A673 (cell line): ENCODE data around the gene GIT2. TPM values are rescaled to one million over a fixed set of nuclear protein-coding genes. Genes with fewer than 3 reads are reported as not detected.

Experiments used
- BruUV-seq: library from RNA; stranded (reverse); fragments of 400-500 nt; replicated peaks from 2 replicates; lab custom pipeline; 2021; lab: Mats Ljungman, UMichigan
- CTCF ChIA-PET: fragments of 300-600 bp; sonication (Branson Sonifier 250); formaldehyde crosslinking; loops from one replicate; lab custom pipeline; 2022; ENCODE audit warnings: antibody characterized with exemption; lab: Charles Lee
- POLR2A ChIA-PET: fragments of 300-600 bp; sonication (Branson Sonifier 250); formaldehyde crosslinking; loops from one replicate; lab custom pipeline; 2022; ENCODE audit warnings: antibody characterized with exemption; ENCODE audit not compliant: low non-redundant PET; lab: Charles Lee
- DNase-seq: peaks from one replicate; pipeline ENCODE4 v3.0.0-alpha.2; 2015; ENCODE audit warnings: low spot score
- H3K27ac ChIP-seq: fragments of 200-600 bp; sonication (generic); 2 replicates; pipeline ENCODE4 v1.5.1; 2016; ENCODE audit warnings: mixed run types, low read depth, mild to moderate bottlenecking, mixed read lengths, antibody characterized with exemption, low read length; ENCODE audit not compliant: poor library complexity, severe bottlenecking
- H3K27me3 ChIP-seq: fragments of 200-600 bp; sonication (generic); replicated peaks from 2 replicates; pipeline ENCODE4 v1.6.1; 2017; ENCODE audit warnings: mixed run types, low read depth, mild to moderate bottlenecking, mixed read lengths, antibody characterized with exemption, low read length; ENCODE audit not compliant: insufficient read depth, poor library complexity
- H3K36me3 ChIP-seq: fragments of 200-600 bp; sonication (generic); 2 replicates; pipeline ENCODE4 v1.6.1; 2016; ENCODE audit warnings: mixed run types, mild to moderate bottlenecking, mixed read lengths, antibody characterized with exemption, low read length; ENCODE audit not compliant: insufficient read depth, poor library complexity, severe bottlenecking
- H3K4me1 ChIP-seq: fragments of 200-600 bp; sonication (generic); 2 replicates; pipeline ENCODE4 v1.6.1; 2017; ENCODE audit warnings: mixed run types, mild to moderate bottlenecking, mixed read lengths, antibody characterized with exemption, low read length; ENCODE audit not compliant: insufficient read depth, poor library complexity, severe bottlenecking
- H3K4me3 ChIP-seq: fragments of 200-600 bp; sonication (generic); 2 replicates; pipeline ENCODE4 v1.5.1; 2016; ENCODE audit warnings: low read depth, mixed run types, mild to moderate bottlenecking, mixed read lengths, low read length; ENCODE audit not compliant: poor library complexity, severe bottlenecking
- H3K9me3 ChIP-seq: fragments of 200-600 bp; sonication (generic); 2 replicates; pipeline ENCODE4 v1.6.1; 2016; ENCODE audit warnings: mixed run types, low read depth, mild to moderate bottlenecking, mixed read lengths, antibody characterized with exemption, low read length; ENCODE audit not compliant: poor library complexity, severe bottlenecking
- EZH2 ChIP-seq: fragments of 200-600 bp; sonication (generic); IDR thresholded peaks from 2 replicates; pipeline ENCODE4 v1.6.1; 2017; ENCODE audit warnings: borderline replicate concordance, low read depth, mild to moderate bottlenecking, mixed read lengths, antibody characterized with exemption, low read length; ENCODE audit not compliant: poor library complexity, severe bottlenecking
- intact Hi-C: fragments of 100-400 bp; cut with micrococcal nuclease; formaldehyde crosslinking; loops from one replicate; pipeline ENCODE4 v1.10.0; 2022; ENCODE audit not compliant: unreplicated experiment
- total RNA-seq: library from RNA; stranded (reverse); gene quantifications from 2 replicates; pipeline ENCODE4 v1.2.3, GENCODE V29; 2021
- TF ChIP-seq, protein P1 (sequence below): fragments of 300-800, 200-600 bp; sonication (generic); conservative IDR thresholded peaks from 2 replicates; pipeline ENCODE4 v1.5.1; 2017; ENCODE audit warnings: low read depth, mild to moderate bottlenecking, antibody characterized with exemption, low read length, moderate library complexity, mixed read lengths

The GIT2 gene
- total RNA-seq, 1 experiment from 2014 or later = 48.1 TPM

GRCh38 chr12:109926016-109926415 lies 70.2 kb downstream of the GIT2 start:
- no TSS peak for BruUV-seq
- H3K9me3 ChIP-seq = no peaks in the 10 kb centered on the region
- no peak for DNase-seq
- TF ChIP-seq, protein P1, sequence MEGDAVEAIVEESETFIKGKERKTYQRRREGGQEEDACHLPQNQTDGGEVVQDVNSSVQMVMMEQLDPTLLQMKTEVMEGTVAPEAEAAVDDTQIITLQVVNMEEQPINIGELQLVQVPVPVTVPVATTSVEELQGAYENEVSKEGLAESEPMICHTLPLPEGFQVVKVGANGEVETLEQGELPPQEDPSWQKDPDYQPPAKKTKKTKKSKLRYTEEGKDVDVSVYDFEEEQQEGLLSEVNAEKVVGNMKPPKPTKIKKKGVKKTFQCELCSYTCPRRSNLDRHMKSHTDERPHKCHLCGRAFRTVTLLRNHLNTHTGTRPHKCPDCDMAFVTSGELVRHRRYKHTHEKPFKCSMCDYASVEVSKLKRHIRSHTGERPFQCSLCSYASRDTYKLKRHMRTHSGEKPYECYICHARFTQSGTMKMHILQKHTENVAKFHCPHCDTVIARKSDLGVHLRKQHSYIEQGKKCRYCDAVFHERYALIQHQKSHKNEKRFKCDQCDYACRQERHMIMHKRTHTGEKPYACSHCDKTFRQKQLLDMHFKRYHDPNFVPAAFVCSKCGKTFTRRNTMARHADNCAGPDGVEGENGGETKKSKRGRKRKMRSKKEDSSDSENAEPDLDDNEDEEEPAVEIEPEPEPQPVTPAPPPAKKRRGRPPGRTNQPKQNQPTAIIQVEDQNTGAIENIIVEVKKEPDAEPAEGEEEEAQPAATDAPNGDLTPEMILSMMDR = no peak
- TF ChIP-seq EZH2 = no peak
- no peaks in the 10 kb centered on the region for H3K27me3 ChIP-seq
- H3K4me1 ChIP-seq = no peaks in the 10 kb centered on the region
- CTCF ChIA-PET = interaction anchor here (1.5 kb wide), 1 partner anchor 73 kb away, joined by 4 read pairs; no protein-coding TSS in a partner anchor
- intact Hi-C loops = no loop called here
- no peaks in the 10 kb centered on the region for H3K36me3 ChIP-seq
- no peak overlapping the region for H3K27ac ChIP-seq
- POLR2A ChIA-PET = no interaction called here
- no peak overlapping the region for H3K4me3 ChIP-seq

DNA sequence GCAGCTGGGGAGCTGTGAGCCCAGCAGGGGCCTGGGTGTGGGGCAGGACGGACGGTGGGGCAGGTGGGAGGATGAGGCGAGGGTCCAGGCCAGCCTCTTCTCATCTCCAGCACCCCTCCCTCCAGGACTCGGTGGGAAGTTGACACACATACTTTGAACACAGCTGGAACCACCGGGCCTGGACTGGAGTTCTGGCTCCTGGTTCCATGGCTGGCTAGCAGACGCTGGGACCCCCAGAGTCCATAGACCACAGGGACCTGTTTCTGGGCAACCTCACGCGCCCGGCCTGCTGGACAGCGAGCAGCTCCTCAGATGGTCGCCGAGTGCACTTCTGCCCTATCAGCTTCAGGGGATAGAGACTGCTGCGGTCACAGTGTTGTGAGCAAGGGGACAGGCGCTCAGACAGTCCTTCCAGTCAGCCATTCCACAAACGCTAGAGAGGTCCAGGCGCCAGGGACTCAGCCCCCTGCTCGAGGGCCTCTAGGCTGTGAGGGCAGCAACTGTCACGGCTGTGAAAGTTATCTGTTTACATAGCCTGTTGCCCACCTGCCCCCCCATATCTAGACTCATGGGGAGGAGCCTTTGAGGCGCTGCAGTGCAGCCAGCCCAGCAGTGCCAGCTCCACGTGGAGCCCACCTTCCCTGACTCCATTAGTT lies 70.9 kb downstream of the GIT2 start:
- no peaks in the 10 kb centered on the region for H3K9me3 ChIP-seq
- TF ChIP-seq EZH2 = no peak
- TF ChIP-seq, protein P1 = no peak
- H3K27ac ChIP-seq = no peak overlapping the region
- no TSS peak for BruUV-seq
- H3K4me3 ChIP-seq = no peak overlapping the region
- no peaks in the 10 kb centered on the region for H3K36me3 ChIP-seq
- DNase-seq = no peak
- no peaks in the 10 kb centered on the region for H3K27me3 ChIP-seq
- intact Hi-C loops = no loop called here
- no peaks in the 10 kb centered on the region for H3K4me1 ChIP-seq
- CTCF ChIA-PET = no interaction called here
- POLR2A ChIA-PET = no interaction called here

DNA sequence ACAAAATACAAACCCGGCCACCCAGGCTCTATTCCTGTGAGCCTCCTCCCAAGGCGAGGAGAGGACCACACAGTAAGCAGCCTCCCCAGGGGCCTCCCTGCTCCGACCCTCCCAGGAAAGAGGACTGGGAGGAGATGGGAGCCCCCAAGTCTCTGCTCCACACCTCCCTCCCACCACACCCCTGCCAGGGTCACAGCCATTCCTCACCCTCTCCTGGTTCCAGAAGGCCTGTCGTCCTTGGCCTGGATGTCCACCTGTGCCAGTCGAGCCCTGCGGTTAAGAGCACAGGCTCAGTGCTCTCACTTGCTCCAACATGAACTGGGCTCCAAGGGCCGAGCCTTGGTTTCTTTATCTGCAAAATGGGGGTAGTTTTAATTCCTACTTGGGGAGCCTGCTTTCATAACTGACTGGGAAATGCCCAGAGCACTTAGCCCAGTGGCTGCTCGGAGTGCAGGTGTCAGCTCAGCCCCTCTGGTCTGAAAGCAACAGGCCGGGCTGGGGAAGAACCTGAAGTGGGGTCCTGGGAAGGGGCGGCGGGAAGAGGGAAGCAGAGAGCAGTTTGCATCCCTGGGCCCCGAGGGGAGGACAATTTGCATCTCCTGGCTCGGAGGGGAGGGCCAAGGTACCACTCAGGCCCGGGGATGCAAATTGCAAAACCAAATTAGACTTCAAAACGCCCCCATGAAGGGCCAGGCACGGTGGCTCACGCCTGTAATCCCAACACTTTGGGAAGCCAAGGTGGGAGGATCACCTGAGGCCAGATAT lies 72.5 kb downstream of the GIT2 start:
- BruUV-seq = no TSS peak
- POLR2A ChIA-PET = no interaction called here
- Histone ChIP-seq H3K27ac (no peak overlapping the region), H3K27me3 (no peaks in the 10 kb centered on the region), H3K4me1 (no peaks in the 10 kb centered on the region), H3K4me3 (no peak overlapping the region), H3K9me3 (no peaks in the 10 kb centered on the region), H3K36me3 (peaks cover 4% of the 10 kb centered on the region)
- no peak for DNase-seq
- TF ChIP-seq, protein P1 = no peak
- no peak for TF ChIP-seq EZH2
- CTCF ChIA-PET = interaction anchor here (0.6 kb wide), 1 partner anchor 54 kb away, joined by 3 read pairs; no protein-coding TSS in a partner anchor
- intact Hi-C loops = no loop called here
